ENCODE data around the gene CCDC136.

Gene CCDC136

GRCh38 chr7:128862571-128863432, 71.0 kb downstream of the CCDC136 start, which contains the start of gene ATP6V1F:
ATP6V1F (plus strand) TSS chr7:128862856; CDS start chr7:128862905, 49 bp downstream.
- DNase-seq (ENCODE audit: low spot score) = peak; percentile 97

- DNase-seq (ENCODE audit: low spot score) = peak; percentile 65
These were observed 71.7 kb downstream of the CCDC136 start for GRCh38 chr7:128863433-128863989.

- DNase-seq (ENCODE audit: low spot score) = no peak
These were observed 73.5 kb downstream of the CCDC136 start for GRCh38 chr7:128865303-128865702.

- DNase-seq (ENCODE audit: low spot score) = no peak
These were observed 74.5 kb downstream of the CCDC136 start for GRCh38 chr7:128865996-128866877.

GRCh38 chr7:128867241-128867640, 75.5 kb downstream of the CCDC136 start:
- no peak for DNase-seq (ENCODE audit: low spot score)

GRCh38 chr7:128867842-128868623, 76.3 kb downstream of the CCDC136 start:
- no peak for DNase-seq (ENCODE audit: low spot score)

GRCh38 chr7:128868624-128869137, 76.9 kb downstream of the CCDC136 start:
- no peak for DNase-seq (ENCODE audit: low spot score)

GRCh38 chr7:128869138-128869943, 77.6 kb downstream of the CCDC136 start:
- DNase-seq (ENCODE audit: low spot score) = peak; percentile 75

GRCh38 chr7:128869944-128870285, 78.1 kb downstream of the CCDC136 start:
- no peak for DNase-seq (ENCODE audit: low spot score)

- no peak for DNase-seq (ENCODE audit: low spot score)
These were observed 79.3 kb downstream of the CCDC136 start for GRCh38 chr7:128871050-128871449.
